ENCODE measurements around the gene RRM1.

RRM1 gene

GRCh38 chr11:4090258-4090657, 4.3 kb upstream of the RRM1 start:
- Mint-ChIP-seq H3K9me3 (no peaks in the 10 kb centered on the region), H3K36me3 (peaks cover 75% of the 10 kb centered on the region), H3K4me1 (peaks cover 82% of the 10 kb centered on the region), H3K4me3 (peak overlapping the region; percentile 87), H3K27ac (peak overlapping the region; percentile 97), H3K27me3 (no peaks in the 10 kb centered on the region)
- peak; percentile 85 for DNase-seq
- CTCF ChIA-PET, result interaction anchor here (0.9 to 1.7 kb wide), 3 partner anchors 11 to 241 kb away, joined by 3 to 6 read pairs (median 5); no protein-coding TSS in a partner anchor

GRCh38 chr11:4092026-4092425, 2.6 kb upstream of the RRM1 start:
- peak overlapping the region; percentile 87 for H3K4me3 Mint-ChIP-seq
- H3K36me3 Mint-ChIP-seq, result peaks cover 71% of the 10 kb centered on the region
- peak overlapping the region; percentile 97 for H3K27ac Mint-ChIP-seq
- no peaks in the 10 kb centered on the region for H3K27me3 Mint-ChIP-seq
- CTCF ChIA-PET, result interaction anchor here (0.9 to 1.4 kb wide), 3 partner anchors 19 to 243 kb away, joined by 4 to 7 read pairs (median 4); no protein-coding TSS in a partner anchor
- H3K9me3 Mint-ChIP-seq, result no peaks in the 10 kb centered on the region
- peaks cover 87% of the 10 kb centered on the region for H3K4me1 Mint-ChIP-seq
- DNase-seq, result peak; percentile 66

- H3K4me1 Mint-ChIP-seq, result peaks cover 86% of the 10 kb centered on the region
Observed at GRCh38 chr11:4093519-4094347, 866 bp upstream of the RRM1 start.

GRCh38 chr11:4095509-4096230, 1.1 kb downstream of the RRM1 start:
- H3K4me1 Mint-ChIP-seq, result peaks cover 84% of the 10 kb centered on the region
- peak overlapping the region; percentile 98 for H3K4me3 Mint-ChIP-seq
- H3K27ac Mint-ChIP-seq, result peak overlapping the region; percentile 97
- no peaks in the 10 kb centered on the region for H3K9me3 Mint-ChIP-seq
- peaks cover 64% of the 10 kb centered on the region for H3K36me3 Mint-ChIP-seq
- H3K27me3 Mint-ChIP-seq, result no peaks in the 10 kb centered on the region
- CTCF ChIA-PET, result no interaction called here
- DNase-seq, result no peak

More at GRCh38 chr11:4093519-4094347, 866 bp upstream of the RRM1 start:
- no peaks in the 10 kb centered on the region for H3K9me3 Mint-ChIP-seq
- DNase-seq, result no peak
- peak overlapping the region; percentile 98 for H3K4me3 Mint-ChIP-seq
- H3K36me3 Mint-ChIP-seq, result peaks cover 65% of the 10 kb centered on the region
- H3K27ac Mint-ChIP-seq, result peak overlapping the region; percentile 97
- CTCF ChIA-PET, result no interaction called here
- no peaks in the 10 kb centered on the region for H3K27me3 Mint-ChIP-seq

GRCh38 chr11:4098026-4098621, 3.5 kb downstream of the RRM1 start:
- Mint-ChIP-seq H3K27ac (no peak overlapping the region), H3K4me1 (peaks cover 73% of the 10 kb centered on the region), H3K4me3 (no peak overlapping the region), H3K9me3 (no peaks in the 10 kb centered on the region), H3K27me3 (no peaks in the 10 kb centered on the region), H3K36me3 (peaks cover 62% of the 10 kb centered on the region)
- CTCF ChIA-PET, result interaction anchor here (1.1 to 1.8 kb wide), 2 partner anchors 13 to 249 kb away, joined by 4 to 5 read pairs; no protein-coding TSS in a partner anchor
- no peak for DNase-seq

- peaks cover 49% of the 10 kb centered on the region for H3K4me1 Mint-ChIP-seq
- H3K36me3 Mint-ChIP-seq, result peaks cover 61% of the 10 kb centered on the region
- DNase-seq, result no peak
- H3K27me3 Mint-ChIP-seq, result no peaks in the 10 kb centered on the region
- H3K27ac Mint-ChIP-seq, result no peak overlapping the region
- H3K4me3 Mint-ChIP-seq, result no peak overlapping the region
- H3K9me3 Mint-ChIP-seq, result no peaks in the 10 kb centered on the region
- CTCF ChIA-PET, result no interaction called here
Observed at GRCh38 chr11:4102711-4103110, 8.1 kb downstream of the RRM1 start.

GRCh38 chr11:4103269-4103668, 8.7 kb downstream of the RRM1 start:
- no peak overlapping the region for H3K27ac Mint-ChIP-seq
- no peaks in the 10 kb centered on the region for H3K27me3 Mint-ChIP-seq
- H3K9me3 Mint-ChIP-seq, result no peaks in the 10 kb centered on the region
- peaks cover 66% of the 10 kb centered on the region for H3K36me3 Mint-ChIP-seq
- H3K4me1 Mint-ChIP-seq, result peaks cover 45% of the 10 kb centered on the region
- CTCF ChIA-PET, result no interaction called here
- DNase-seq, result no peak
- H3K4me3 Mint-ChIP-seq, result no peak overlapping the region

GRCh38 chr11:4105916-4106315, 11.3 kb downstream of the RRM1 start:
- Mint-ChIP-seq H3K36me3 (peaks cover 58% of the 10 kb centered on the region), H3K27me3 (no peaks in the 10 kb centered on the region), H3K4me1 (peaks cover 20% of the 10 kb centered on the region), H3K27ac (no peak overlapping the region), H3K4me3 (no peak overlapping the region), H3K9me3 (no peaks in the 10 kb centered on the region)
- DNase-seq, result no peak
- CTCF ChIA-PET, result no interaction called here

GRCh38 chr11:4111834-4112233, 17.2 kb downstream of the RRM1 start:
- CTCF ChIA-PET, result no interaction called here

GRCh38 chr11:4115128-4115527, 20.5 kb downstream of the RRM1 start:
- no peaks in the 10 kb centered on the region for H3K27me3 Mint-ChIP-seq
- DNase-seq, result no peak
- no peak overlapping the region for H3K27ac Mint-ChIP-seq
- CTCF ChIA-PET, result no interaction called here
- H3K36me3 Mint-ChIP-seq, result peaks cover 54% of the 10 kb centered on the region
- H3K4me1 Mint-ChIP-seq, result peaks cover 2% of the 10 kb centered on the region
- no peaks in the 10 kb centered on the region for H3K9me3 Mint-ChIP-seq
- H3K4me3 Mint-ChIP-seq, result no peak overlapping the region

More at GRCh38 chr11:4111834-4112233, 17.2 kb downstream of the RRM1 start:
- no peaks in the 10 kb centered on the region for H3K27me3 Mint-ChIP-seq
- H3K27ac Mint-ChIP-seq, result no peak overlapping the region
- peaks cover 59% of the 10 kb centered on the region for H3K36me3 Mint-ChIP-seq
- H3K4me3 Mint-ChIP-seq, result no peak overlapping the region
- no peaks in the 10 kb centered on the region for H3K9me3 Mint-ChIP-seq
- no peak for DNase-seq
- H3K4me1 Mint-ChIP-seq, result peaks cover 2% of the 10 kb centered on the region

GRCh38 chr11:4118107-4118506, 23.5 kb downstream of the RRM1 start:
- H3K9me3 Mint-ChIP-seq, result no peaks in the 10 kb centered on the region
- H3K27ac Mint-ChIP-seq, result no peak overlapping the region
- peaks cover 2% of the 10 kb centered on the region for H3K4me1 Mint-ChIP-seq
- no peaks in the 10 kb centered on the region for H3K27me3 Mint-ChIP-seq
- no peak overlapping the region for H3K4me3 Mint-ChIP-seq
- DNase-seq, result no peak
- peaks cover 57% of the 10 kb centered on the region for H3K36me3 Mint-ChIP-seq
- CTCF ChIA-PET, result interaction anchor here (1.3 kb wide), 1 partner anchor 293 kb away, joined by 3 read pairs; no protein-coding TSS in a partner anchor

GRCh38 chr11:4123218-4123617, 28.6 kb downstream of the RRM1 start:
- CTCF ChIA-PET, result no interaction called here
- H3K27ac Mint-ChIP-seq, result no peak overlapping the region
- H3K27me3 Mint-ChIP-seq, result no peaks in the 10 kb centered on the region
- no peak overlapping the region for H3K4me3 Mint-ChIP-seq
- H3K36me3 Mint-ChIP-seq, result peaks cover 75% of the 10 kb centered on the region
- no peaks in the 10 kb centered on the region for H3K9me3 Mint-ChIP-seq
- H3K4me1 Mint-ChIP-seq, result no peaks in the 10 kb centered on the region
- no peak for DNase-seq

- Mint-ChIP-seq H3K9me3 (no peaks in the 10 kb centered on the region), H3K27me3 (no peaks in the 10 kb centered on the region), H3K27ac (no peak overlapping the region), H3K4me1 (no peaks in the 10 kb centered on the region), H3K4me3 (no peak overlapping the region), H3K36me3 (peaks cover 75% of the 10 kb centered on the region)
- no peak for DNase-seq
- CTCF ChIA-PET, result no interaction called here
Observed at GRCh38 chr11:4125141-4125540, 30.5 kb downstream of the RRM1 start.

- CTCF ChIA-PET, result no interaction called here
- Mint-ChIP-seq H3K27me3 (no peaks in the 10 kb centered on the region), H3K4me3 (no peak overlapping the region), H3K4me1 (no peaks in the 10 kb centered on the region), H3K36me3 (peaks cover 73% of the 10 kb centered on the region), H3K27ac (no peak overlapping the region), H3K9me3 (no peaks in the 10 kb centered on the region)
- DNase-seq, result no peak
Observed at GRCh38 chr11:4127357-4127756, 32.8 kb downstream of the RRM1 start.

Measured in activated naive CD4-positive, alpha-beta T cell treated with anti-CD3 and anti-CD28 coated beads, Interleukin-2, amount 10 ng/mL, durations not matched to agents 7 days and 5 days (primary cell).